ENCODE measurements around the gene DMBX1.

Gene DMBX1

DNA sequence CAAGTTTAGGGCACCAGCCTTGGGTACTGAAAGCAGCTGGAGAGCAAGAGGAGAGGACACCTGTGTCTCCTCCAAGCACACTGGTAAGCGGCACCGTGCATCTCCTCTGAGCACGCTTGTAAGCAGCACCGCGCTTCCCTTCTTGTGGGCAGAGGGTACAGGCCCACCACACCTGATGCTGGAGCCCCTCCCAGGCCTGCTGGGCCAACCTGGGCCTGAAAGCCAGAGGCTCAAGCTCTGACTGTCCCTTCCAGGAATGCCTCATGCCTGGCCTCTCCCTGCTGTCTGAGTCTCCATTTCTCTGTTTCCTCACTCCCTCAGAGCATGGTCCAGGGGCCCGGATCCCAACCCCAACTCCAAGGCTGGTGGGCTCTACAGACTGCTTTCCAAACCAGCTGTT lies 25.9 kb downstream of the DMBX1 start:
- no peaks in the 10 kb centered on the region for H3K36me3 ChIP-seq (ENCODE audit: control insufficient read depth, insufficient read depth, low read length)

DNA sequence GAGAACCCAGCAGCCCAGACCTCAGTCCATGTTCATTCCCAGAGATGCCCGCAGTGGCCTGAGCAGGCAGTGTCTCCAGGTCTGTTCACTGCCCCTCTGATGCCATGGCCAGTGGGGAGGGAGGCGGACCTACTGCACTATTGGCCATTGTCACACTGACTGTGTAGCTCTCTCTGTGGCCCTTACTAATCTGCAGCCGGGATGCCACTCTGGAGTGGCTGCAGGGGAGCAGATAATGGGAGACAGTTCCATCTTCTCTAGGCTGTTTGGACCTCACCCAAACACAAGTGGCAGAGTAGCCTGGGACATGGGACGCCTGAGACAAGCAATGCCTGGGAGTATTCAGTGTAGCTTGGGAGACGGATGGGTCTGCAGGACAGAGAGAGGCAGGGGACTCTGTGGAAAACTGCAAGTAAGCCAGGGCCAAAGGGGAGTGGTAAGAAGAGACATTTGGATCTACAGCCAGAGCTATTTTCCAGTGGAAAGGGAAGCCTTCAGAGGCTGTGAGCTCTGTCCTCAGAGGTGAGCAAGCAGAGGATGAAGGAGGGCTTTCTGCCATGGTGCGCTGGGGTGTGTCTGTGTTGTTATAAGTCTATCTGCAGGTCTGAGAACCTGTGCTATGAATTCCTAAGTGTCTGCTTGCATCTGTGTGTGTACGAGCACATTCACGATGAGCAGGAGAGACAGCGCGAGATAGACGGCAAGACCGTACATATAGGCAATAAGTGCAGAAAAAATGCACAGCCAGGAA lies 26.7 kb downstream of the DMBX1 start:
- Histone ChIP-seq H3K36me3 (ENCODE audit: control insufficient read depth, insufficient read depth, low read length) (no peaks in the 10 kb centered on the region), H3K9me3 (ENCODE audit: control insufficient read depth, low read length) (no peaks in the 10 kb centered on the region), H3K27ac (ENCODE audit: insufficient read depth, low read length, poor library complexity, severe bottlenecking) (no peak overlapping the region), H3K27me3 (replicated peaks; ENCODE audit: control insufficient read depth, insufficient read depth, low read length, poor library complexity, severe bottlenecking) (peaks cover 4% of the 10 kb centered on the region), H3K4me1 (ENCODE audit: control insufficient read depth, insufficient read depth, low read length, poor library complexity, severe bottlenecking) (peaks cover 3% of the 10 kb centered on the region), H3K4me3 (ENCODE audit: insufficient read depth, low read depth, low read length, poor library complexity, severe bottlenecking) (no peak overlapping the region)
- no peak for DNase-seq

More for the DNA sequence above, 25.9 kb downstream of the DMBX1 start:
- H3K27ac ChIP-seq (ENCODE audit: insufficient read depth, low read length, poor library complexity, severe bottlenecking): no peak overlapping the region
- DNase-seq: no peak
- no peaks in the 10 kb centered on the region for H3K9me3 ChIP-seq (ENCODE audit: control insufficient read depth, low read length)
- H3K4me1 ChIP-seq (ENCODE audit: control insufficient read depth, insufficient read depth, low read length, poor library complexity, severe bottlenecking): peaks cover 3% of the 10 kb centered on the region
- H3K27me3 ChIP-seq (replicated peaks; ENCODE audit: control insufficient read depth, insufficient read depth, low read length, poor library complexity, severe bottlenecking): peaks cover 4% of the 10 kb centered on the region
- H3K4me3 ChIP-seq (ENCODE audit: insufficient read depth, low read depth, low read length, poor library complexity, severe bottlenecking): no peak overlapping the region

DNA sequence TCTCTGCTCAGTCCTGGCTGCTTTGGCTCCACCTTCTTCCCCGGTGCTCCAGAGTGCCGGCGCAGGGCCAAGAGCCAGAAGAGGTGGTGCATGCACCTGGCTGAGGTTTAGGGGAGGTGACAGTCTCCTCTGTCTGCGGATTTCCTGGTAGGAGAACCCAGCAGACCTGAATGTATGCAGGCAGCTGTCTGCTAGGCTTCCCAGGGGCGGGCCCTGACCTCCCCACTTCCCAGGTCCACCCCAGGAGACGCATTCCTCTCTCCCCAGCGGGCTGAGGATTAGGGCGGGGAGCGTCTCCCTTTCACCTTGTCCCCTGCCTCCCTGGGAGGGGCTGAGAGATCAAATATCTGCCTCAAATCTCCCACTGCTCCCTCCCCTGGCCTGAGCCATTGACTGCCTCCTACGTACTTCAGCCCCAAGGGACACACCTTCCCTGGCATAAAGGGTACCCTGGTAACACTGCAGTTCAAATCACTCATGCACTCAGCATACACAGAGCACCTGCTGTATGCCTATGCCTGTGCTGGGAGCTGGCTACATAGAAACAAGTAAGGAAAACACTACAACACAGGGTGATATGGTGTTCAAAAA lies 27.5 kb downstream of the DMBX1 start:
- no peaks in the 10 kb centered on the region for H3K36me3 ChIP-seq (ENCODE audit: control insufficient read depth, insufficient read depth, low read length)
- no peak overlapping the region for H3K27ac ChIP-seq (ENCODE audit: insufficient read depth, low read length, poor library complexity, severe bottlenecking)
- peaks cover 4% of the 10 kb centered on the region for H3K27me3 ChIP-seq (replicated peaks; ENCODE audit: control insufficient read depth, insufficient read depth, low read length, poor library complexity, severe bottlenecking)
- peaks cover 3% of the 10 kb centered on the region for H3K4me1 ChIP-seq (ENCODE audit: control insufficient read depth, insufficient read depth, low read length, poor library complexity, severe bottlenecking)
- no peak for DNase-seq
- H3K9me3 ChIP-seq (ENCODE audit: control insufficient read depth, low read length): no peaks in the 10 kb centered on the region
- no peak overlapping the region for H3K4me3 ChIP-seq (ENCODE audit: insufficient read depth, low read depth, low read length, poor library complexity, severe bottlenecking)

DNA sequence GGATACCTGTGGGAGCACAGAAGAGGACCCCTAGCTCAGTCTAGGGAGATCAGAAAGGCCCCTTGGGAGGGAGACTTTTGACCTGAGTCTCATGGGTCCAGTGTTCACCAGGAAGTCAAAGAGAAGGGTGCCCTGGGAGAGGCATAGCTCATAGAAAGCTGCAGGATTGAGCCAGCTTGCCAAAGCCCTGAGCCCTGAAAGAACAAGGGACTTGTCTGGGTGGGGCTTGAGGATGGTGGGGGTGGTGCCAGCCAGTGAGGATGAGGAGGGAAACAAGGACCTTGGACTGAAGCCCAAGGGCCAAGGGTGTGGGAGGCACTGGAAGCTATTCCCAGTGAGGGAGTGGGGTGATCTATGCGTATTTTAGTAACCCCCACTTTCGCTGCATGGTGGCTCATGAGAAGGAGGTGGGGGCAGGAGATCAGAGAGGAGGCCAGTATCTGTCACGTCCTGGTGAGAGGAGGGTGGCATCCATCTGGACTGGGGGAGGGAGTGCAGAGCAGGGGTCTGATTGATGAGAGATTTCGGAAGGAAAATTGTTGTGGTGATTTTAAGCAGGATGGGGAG lies 28.4 kb downstream of the DMBX1 start:
- H3K36me3 ChIP-seq (ENCODE audit: control insufficient read depth, insufficient read depth, low read length): no peaks in the 10 kb centered on the region
- peaks cover 3% of the 10 kb centered on the region for H3K4me1 ChIP-seq (ENCODE audit: control insufficient read depth, insufficient read depth, low read length, poor library complexity, severe bottlenecking)
- no peak overlapping the region for H3K27ac ChIP-seq (ENCODE audit: insufficient read depth, low read length, poor library complexity, severe bottlenecking)
- no peak overlapping the region for H3K4me3 ChIP-seq (ENCODE audit: insufficient read depth, low read depth, low read length, poor library complexity, severe bottlenecking)
- H3K27me3 ChIP-seq (replicated peaks; ENCODE audit: control insufficient read depth, insufficient read depth, low read length, poor library complexity, severe bottlenecking): no peaks in the 10 kb centered on the region
- no peaks in the 10 kb centered on the region for H3K9me3 ChIP-seq (ENCODE audit: control insufficient read depth, low read length)
- DNase-seq: no peak

DNA sequence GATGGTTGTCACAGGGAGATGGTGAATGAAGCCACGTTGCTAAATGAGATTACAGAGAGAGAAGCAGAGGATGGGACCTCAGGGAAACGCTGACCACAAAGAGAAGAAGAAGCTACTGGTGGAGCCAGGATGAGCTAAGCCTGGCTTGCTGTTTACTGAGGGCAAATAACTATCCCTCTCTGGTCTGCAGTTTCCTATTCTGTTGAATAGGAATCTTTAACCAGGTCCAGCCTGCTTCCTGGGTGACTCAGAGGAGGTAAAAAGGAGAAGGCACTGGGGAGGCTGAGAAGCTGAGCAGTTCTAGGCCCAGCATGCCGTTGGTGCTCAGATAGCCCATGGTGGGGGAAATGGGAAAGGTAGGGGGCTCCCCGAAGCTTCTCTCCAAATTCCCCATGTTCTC lies 29.6 kb downstream of the DMBX1 start:
- DNase-seq: no peak
- Histone ChIP-seq H3K27me3 (replicated peaks; ENCODE audit: control insufficient read depth, insufficient read depth, low read length, poor library complexity, severe bottlenecking) (no peaks in the 10 kb centered on the region), H3K4me1 (ENCODE audit: control insufficient read depth, insufficient read depth, low read length, poor library complexity, severe bottlenecking) (peaks cover 3% of the 10 kb centered on the region)

DNA sequence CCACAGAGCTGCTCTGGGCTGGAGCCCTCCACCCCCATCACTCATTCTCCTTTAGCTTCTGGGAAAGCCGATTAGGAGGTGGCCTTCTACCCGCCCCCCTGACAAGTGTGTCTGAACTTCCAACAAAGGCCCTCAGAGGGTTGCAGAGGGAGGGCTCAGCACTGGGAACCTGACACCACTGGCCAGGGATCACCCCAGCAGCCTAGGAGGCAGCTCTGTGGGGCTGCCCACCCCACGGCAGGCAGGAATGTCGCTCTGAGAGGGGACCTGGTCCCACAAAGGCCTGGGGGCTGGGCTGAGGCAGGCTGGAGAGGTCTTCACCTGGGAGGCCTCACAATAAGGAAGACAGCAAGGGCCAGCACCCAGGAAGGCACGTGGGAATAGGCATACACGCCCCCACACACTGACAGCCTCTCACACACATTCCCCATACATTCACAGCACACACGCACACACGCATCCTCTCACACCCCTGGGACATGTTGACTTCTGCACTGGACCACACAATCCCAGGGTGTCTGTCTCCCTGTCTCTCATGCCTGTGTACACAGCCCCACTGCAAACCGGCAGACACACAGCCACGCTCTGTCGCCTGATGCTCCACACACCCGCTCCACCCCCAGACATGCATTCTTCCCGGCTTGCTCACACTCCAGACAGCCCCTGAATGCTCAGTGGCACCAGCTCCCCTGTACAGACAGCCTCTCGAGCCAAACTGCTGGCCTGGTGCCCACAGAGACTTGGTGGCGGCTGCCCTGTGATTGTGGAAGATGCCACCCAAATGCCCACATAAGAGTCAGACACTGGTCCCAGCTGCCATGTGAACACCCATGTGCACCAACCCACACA lies 30.7 kb downstream of the DMBX1 start:
- H3K27ac ChIP-seq (ENCODE audit: insufficient read depth, low read length, poor library complexity, severe bottlenecking): no peak overlapping the region
- no peaks in the 10 kb centered on the region for H3K9me3 ChIP-seq (ENCODE audit: control insufficient read depth, low read length)
- no peak for DNase-seq
- no peaks in the 10 kb centered on the region for H3K27me3 ChIP-seq (replicated peaks; ENCODE audit: control insufficient read depth, insufficient read depth, low read length, poor library complexity, severe bottlenecking)
- H3K4me1 ChIP-seq (ENCODE audit: control insufficient read depth, insufficient read depth, low read length, poor library complexity, severe bottlenecking): peaks cover 3% of the 10 kb centered on the region
- no peaks in the 10 kb centered on the region for H3K36me3 ChIP-seq (ENCODE audit: control insufficient read depth, insufficient read depth, low read length)
- no peak overlapping the region for H3K4me3 ChIP-seq (ENCODE audit: insufficient read depth, low read depth, low read length, poor library complexity, severe bottlenecking)

More for the DNA sequence above, 29.6 kb downstream of the DMBX1 start:
- Histone ChIP-seq H3K27ac (ENCODE audit: insufficient read depth, low read length, poor library complexity, severe bottlenecking) (no peak overlapping the region), H3K4me3 (ENCODE audit: insufficient read depth, low read depth, low read length, poor library complexity, severe bottlenecking) (no peak overlapping the region), H3K9me3 (ENCODE audit: control insufficient read depth, low read length) (no peaks in the 10 kb centered on the region), H3K36me3 (ENCODE audit: control insufficient read depth, insufficient read depth, low read length) (no peaks in the 10 kb centered on the region)

DNA sequence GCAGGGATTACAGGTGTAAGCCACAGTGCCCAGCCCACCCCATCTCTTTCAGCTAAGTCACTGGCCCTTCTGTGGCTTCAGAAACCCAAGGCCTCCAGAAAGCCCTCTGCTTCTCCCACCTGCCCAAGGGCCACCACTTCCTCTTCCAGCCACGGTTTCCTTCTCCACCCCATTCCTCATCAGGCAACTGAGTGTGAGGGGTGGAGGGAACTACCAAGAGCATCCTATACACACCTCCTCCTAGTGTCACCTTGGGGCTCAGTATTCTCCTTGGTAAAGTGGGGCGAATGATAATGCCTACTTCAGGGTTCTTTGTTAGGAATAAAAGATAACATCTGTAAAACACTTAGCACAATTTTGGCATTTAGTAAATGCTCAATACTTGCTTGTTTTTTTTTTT lies 31.8 kb downstream of the DMBX1 start:
- Histone ChIP-seq H3K4me1 (ENCODE audit: control insufficient read depth, insufficient read depth, low read length, poor library complexity, severe bottlenecking) (peaks cover 3% of the 10 kb centered on the region), H3K27ac (ENCODE audit: insufficient read depth, low read length, poor library complexity, severe bottlenecking) (no peak overlapping the region), H3K36me3 (ENCODE audit: control insufficient read depth, insufficient read depth, low read length) (no peaks in the 10 kb centered on the region)

DNA sequence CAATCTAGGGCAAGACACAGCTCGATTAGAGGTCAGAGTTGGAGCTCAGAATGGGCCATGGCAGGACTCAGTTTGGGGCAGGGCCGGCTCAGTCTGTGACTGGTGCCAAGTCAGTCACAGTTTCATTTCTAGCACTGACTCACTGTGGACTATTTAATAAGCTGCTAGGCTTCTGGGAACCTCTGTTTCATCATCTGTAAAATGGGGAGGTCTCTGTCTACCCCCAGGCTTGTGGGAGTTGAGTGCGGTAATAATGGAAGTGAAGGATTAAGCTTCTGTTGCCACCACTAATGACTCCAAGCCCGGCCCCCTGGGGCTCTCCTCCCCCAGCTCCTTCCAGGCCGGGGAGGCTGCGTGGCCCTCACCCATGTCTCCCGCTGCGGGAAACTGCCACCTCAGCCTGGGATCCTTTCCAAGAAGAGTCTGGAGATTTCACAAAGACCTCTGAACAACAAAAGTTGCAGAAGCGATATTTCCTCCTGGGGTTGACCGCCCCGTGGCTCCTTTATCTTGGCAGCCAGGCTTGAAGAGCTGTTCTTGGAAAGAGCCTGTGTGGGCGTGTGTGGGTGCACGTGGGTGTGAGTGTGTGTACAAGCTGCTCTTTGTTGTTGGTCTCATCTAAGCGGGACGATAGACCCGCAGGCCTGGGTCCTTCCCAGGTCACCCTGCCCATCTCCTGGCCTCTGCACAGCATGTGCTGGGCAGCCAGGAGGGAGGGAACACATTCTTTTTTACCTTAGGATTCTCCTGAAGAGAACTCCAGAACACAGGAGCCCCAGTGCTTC lies 32.7 kb downstream of the DMBX1 start:
- Histone ChIP-seq H3K9me3 (ENCODE audit: control insufficient read depth, low read length) (no peaks in the 10 kb centered on the region), H3K27ac (ENCODE audit: insufficient read depth, low read length, poor library complexity, severe bottlenecking) (no peak overlapping the region), H3K4me1 (ENCODE audit: control insufficient read depth, insufficient read depth, low read length, poor library complexity, severe bottlenecking) (no peaks in the 10 kb centered on the region), H3K4me3 (ENCODE audit: insufficient read depth, low read depth, low read length, poor library complexity, severe bottlenecking) (no peak overlapping the region), H3K36me3 (ENCODE audit: control insufficient read depth, insufficient read depth, low read length) (no peaks in the 10 kb centered on the region), H3K27me3 (replicated peaks; ENCODE audit: control insufficient read depth, insufficient read depth, low read length, poor library complexity, severe bottlenecking) (peaks cover 5% of the 10 kb centered on the region)
- DNase-seq: no peak

More for the DNA sequence above, 31.8 kb downstream of the DMBX1 start:
- Histone ChIP-seq H3K9me3 (ENCODE audit: control insufficient read depth, low read length) (no peaks in the 10 kb centered on the region), H3K27me3 (replicated peaks; ENCODE audit: control insufficient read depth, insufficient read depth, low read length, poor library complexity, severe bottlenecking) (no peaks in the 10 kb centered on the region), H3K4me3 (ENCODE audit: insufficient read depth, low read depth, low read length, poor library complexity, severe bottlenecking) (no peak overlapping the region)
- DNase-seq: no peak

DNA sequence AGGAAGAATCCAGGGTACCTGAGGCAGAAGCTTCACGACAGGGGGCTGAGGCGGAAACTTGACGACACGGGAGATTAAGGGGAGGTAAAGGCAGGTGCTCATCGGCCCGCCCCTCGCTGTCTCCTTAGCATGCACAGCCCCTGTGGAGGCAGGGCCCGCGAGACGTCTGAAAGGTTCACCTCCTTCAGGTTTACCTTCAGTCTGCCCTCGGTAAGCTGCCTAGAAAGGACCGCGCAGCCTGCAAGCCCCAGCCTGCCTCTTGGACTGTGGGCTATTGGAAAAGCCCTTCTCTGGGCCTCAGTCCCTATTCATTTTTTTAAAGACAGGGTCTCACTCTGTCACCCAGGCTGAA lies 33.3 kb downstream of the DMBX1 start:
- no peak overlapping the region for H3K27ac ChIP-seq (ENCODE audit: insufficient read depth, low read length, poor library complexity, severe bottlenecking)
- no peaks in the 10 kb centered on the region for H3K4me1 ChIP-seq (ENCODE audit: control insufficient read depth, insufficient read depth, low read length, poor library complexity, severe bottlenecking)
- H3K27me3 ChIP-seq (replicated peaks; ENCODE audit: control insufficient read depth, insufficient read depth, low read length, poor library complexity, severe bottlenecking): peaks cover 5% of the 10 kb centered on the region
- H3K36me3 ChIP-seq (ENCODE audit: control insufficient read depth, insufficient read depth, low read length): no peaks in the 10 kb centered on the region
- no peaks in the 10 kb centered on the region for H3K9me3 ChIP-seq (ENCODE audit: control insufficient read depth, low read length)
- H3K4me3 ChIP-seq (ENCODE audit: insufficient read depth, low read depth, low read length, poor library complexity, severe bottlenecking): no peak overlapping the region
- no peak for DNase-seq
